Karpas-422 (cell line): ENCODE results near the gene RBL2. TPM values are rescaled to one million over a fixed set of nuclear protein-coding genes. Genes with fewer than 3 reads are reported as not detected.

ENCODE experiments used
- DNase-seq: peaks from one replicate; pipeline ENCODE4 v3.0.0-alpha.2; 2015
- H2AFZ ChIP-seq: fragments of 200-600 bp; sonication (generic); 2 replicates; pipeline ENCODE4 v1.6.1; 2014; ENCODE audit warnings: antibody characterized with exemption, low read length, mixed read lengths
- H3K27ac ChIP-seq: fragments of 200-600 bp; sonication (generic); 2 replicates; pipeline ENCODE4 v1.5.1; 2014; ENCODE audit warnings: mild to moderate bottlenecking, low read length, moderate library complexity
- H3K27me3 ChIP-seq: fragments of 200-600 bp; sonication (generic); 2 replicates; pipeline ENCODE4 v1.6.1; 2014; ENCODE audit warnings: low read length, mixed read lengths
- H3K36me3 ChIP-seq: fragments of 200-600 bp; sonication (generic); 2 replicates; pipeline ENCODE4 v1.6.1; 2014; ENCODE audit warnings: low read length, mixed read lengths; ENCODE audit not compliant: insufficient read depth
- H3K4me1 ChIP-seq: fragments of 200-600 bp; sonication (generic); 2 replicates; pipeline ENCODE4 v1.6.1; 2014; ENCODE audit warnings: mild to moderate bottlenecking, low read length, mixed read lengths
- H3K4me2 ChIP-seq: fragments of 200-600 bp; sonication (generic); 2 replicates; pipeline ENCODE4 v1.6.1; 2014; ENCODE audit warnings: low read length, low read depth, mild to moderate bottlenecking; ENCODE audit not compliant: poor library complexity, severe bottlenecking
- H3K4me3 ChIP-seq: fragments of 200-600 bp; sonication (generic); 2 replicates; pipeline ENCODE4 v1.5.1; 2014; ENCODE audit warnings: mild to moderate bottlenecking, antibody characterized with exemption, low read length, mixed read lengths
- H3K79me2 ChIP-seq: fragments of 200-600 bp; sonication (generic); 2 replicates; pipeline ENCODE4 v1.6.1; 2014; ENCODE audit warnings: mild to moderate bottlenecking, low read length, mixed read lengths
- H3K9ac ChIP-seq: fragments of 200-600 bp; sonication (generic); 2 replicates; pipeline ENCODE4 v1.6.0; 2014; ENCODE audit warnings: low read length
- H3K9me2 ChIP-seq: fragments of 200-600 bp; sonication (generic), shearing (Covaris generic); replicated peaks from 2 replicates; pipeline ENCODE4 v1.6.0; 2014; ENCODE audit warnings: mild to moderate bottlenecking, low read length, moderate library complexity; ENCODE audit not compliant: insufficient read depth
- H3K9me3 ChIP-seq: fragments of 300-700, 200-600 bp; sonication (generic); 2 replicates; pipeline ENCODE4 v1.6.1; 2014; ENCODE audit warnings: low read length, mixed read lengths
- H4K20me1 ChIP-seq: fragments of 200-600 bp; sonication (generic); 2 replicates; pipeline ENCODE4 v1.6.1; 2014; ENCODE audit warnings: mild to moderate bottlenecking, antibody characterized with exemption, low read length, low read depth; ENCODE audit not compliant: insufficient read depth
- total RNA-seq: library from RNA; depleted of rRNA; stranded (reverse); fragments of >200 nt; shearing (Covaris generic); gene quantifications from 2 replicates; pipeline ENCODE4 v1.2.3, GENCODE V29; 2014; ENCODE audit warnings: low replicate concordance

The RBL2 gene
- total RNA-seq, 1 experiment from 2014 or later, result 97.9 TPM

DNA sequence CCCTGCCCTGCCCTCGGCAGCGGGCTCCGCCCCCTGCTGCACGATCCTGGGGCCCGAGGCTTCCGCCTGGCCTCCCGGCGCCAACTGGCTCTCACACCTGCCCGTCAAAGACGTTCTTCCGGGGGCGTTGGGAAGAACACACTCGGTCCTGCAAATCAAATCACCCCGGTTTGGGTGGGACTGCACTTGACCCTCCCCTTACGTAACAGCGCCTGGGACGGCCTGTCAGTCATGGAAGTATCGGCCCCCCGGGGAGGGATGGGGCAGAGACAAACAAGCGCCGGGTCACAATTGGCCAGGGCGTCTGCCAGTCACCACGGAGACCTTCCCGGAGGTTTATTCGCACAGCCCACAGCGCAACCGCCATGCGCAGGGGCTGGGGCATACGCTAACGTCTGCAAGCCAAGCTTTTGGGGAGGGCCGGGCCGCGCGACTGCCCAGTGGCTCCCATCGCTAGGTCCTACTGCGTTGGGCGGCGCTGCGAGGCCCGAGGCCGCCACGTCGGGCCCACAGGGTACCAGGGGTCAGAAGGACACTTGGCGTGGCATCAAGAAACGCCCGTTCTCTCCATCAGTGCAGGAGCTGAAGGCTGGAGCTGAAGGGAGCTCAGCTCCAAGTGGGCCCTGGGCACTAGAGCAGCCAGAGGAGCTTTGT, 69.1 kb downstream of the RBL2 start:
- Histone ChIP-seq H3K79me2 (no peaks in the 10 kb centered on the region), H3K9ac (peak overlapping the region; percentile 93), H3K4me3 (peak overlapping the region; percentile 85), H3K4me1 (peaks cover 24% of the 10 kb centered on the region), H3K9me3 (no peaks in the 10 kb centered on the region), H3K9me2 (no peaks in the 10 kb centered on the region), H3K4me2 (peak overlapping the region; percentile 74), H4K20me1 (no peaks in the 10 kb centered on the region; the same call in 1 of the 2 replicates), H2AFZ (0 out of 2 replicates have a peak overlapping the region, but pooled peaks have one; percentile 73), H3K27me3 (no peaks in the 10 kb centered on the region), H3K27ac (peak overlapping the region; percentile 56), H3K36me3 (no peaks in the 10 kb centered on the region; the same call in 1 of the 2 replicates)
- peak; percentile 100 for DNase-seq

DNA sequence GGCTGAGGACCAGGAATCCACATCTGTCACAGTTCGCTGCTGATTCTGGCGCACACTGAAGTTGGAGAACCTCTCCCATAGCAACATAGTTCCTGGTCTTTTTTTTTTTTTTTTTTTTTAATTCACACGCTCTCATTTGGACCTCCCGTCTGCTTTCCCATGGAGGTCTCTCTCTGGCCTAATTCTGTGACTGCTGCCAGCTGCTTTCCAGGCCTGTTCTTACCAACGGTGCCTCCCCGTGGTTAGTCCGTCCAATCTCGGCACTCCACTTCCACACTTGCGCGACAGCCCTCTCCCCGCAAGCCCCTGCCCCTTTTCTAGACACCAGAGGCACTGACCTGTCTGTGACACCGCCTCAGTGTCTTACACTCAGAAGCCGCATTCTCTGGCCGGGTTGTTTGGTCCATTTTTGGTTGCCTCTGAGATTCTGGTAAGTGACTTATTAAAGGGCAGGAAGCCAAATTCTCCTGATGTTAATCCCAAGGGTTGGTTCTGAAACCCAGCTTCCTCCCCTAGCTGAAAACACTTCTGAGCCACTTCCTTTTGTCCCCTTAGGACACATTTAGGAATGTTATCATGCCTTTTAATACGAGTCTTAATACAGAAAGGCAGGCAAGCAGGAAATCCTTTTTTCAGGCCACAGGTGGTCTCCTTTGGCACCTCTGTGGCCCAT, 69.9 kb downstream of the RBL2 start:
- H3K4me3 ChIP-seq, result peak overlapping the region; percentile 85
- no peak overlapping the region for H2AFZ ChIP-seq
- peak overlapping the region; percentile 56; the same call in 1 of the 2 replicates for H3K27ac ChIP-seq

DNA sequence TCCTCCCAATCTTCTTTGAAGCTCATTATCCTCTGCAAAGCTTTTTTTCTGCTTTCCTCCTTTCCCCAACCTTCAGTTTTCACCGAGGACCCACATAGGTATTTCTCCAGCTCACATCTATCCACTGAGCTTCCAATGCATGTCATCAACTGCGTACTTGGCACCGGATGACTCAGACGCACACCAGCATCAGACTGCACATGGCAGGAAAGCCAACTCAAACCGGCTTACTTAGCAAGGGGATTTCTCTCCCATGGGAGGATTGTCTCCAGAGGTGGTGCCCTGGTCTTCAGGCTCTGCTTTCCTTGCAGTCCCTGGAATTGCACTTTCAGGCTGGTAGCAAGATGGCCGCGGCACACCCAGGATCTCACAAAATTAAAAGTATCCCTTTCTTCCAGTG, 70.4 kb downstream of the RBL2 start:
- no peaks in the 10 kb centered on the region for H3K9me2 ChIP-seq
- H3K27ac ChIP-seq, result no peak overlapping the region
- H3K9ac ChIP-seq, result peak overlapping the region; percentile 93
- no peaks in the 10 kb centered on the region; the same call in 1 of the 2 replicates for H4K20me1 ChIP-seq
- H3K36me3 ChIP-seq, result no peaks in the 10 kb centered on the region
- no peaks in the 10 kb centered on the region for H3K27me3 ChIP-seq
- H3K79me2 ChIP-seq, result no peaks in the 10 kb centered on the region
- H3K4me3 ChIP-seq, result peak overlapping the region; percentile 85; the same call in 1 of the 2 replicates
- H3K9me3 ChIP-seq, result no peaks in the 10 kb centered on the region
- H3K4me1 ChIP-seq, result peaks cover 25% of the 10 kb centered on the region
- DNase-seq, result no peak
- H2AFZ ChIP-seq, result no peak overlapping the region
- peak overlapping the region; percentile 74 for H3K4me2 ChIP-seq

More for the DNA sequence above, 69.9 kb downstream of the RBL2 start:
- peak overlapping the region; percentile 93 for H3K9ac ChIP-seq
- H3K4me1 ChIP-seq, result peaks cover 24% of the 10 kb centered on the region
- no peaks in the 10 kb centered on the region for H3K9me2 ChIP-seq
- H3K36me3 ChIP-seq, result no peaks in the 10 kb centered on the region; the same call in 1 of the 2 replicates
- no peaks in the 10 kb centered on the region for H3K27me3 ChIP-seq
- H3K79me2 ChIP-seq, result no peaks in the 10 kb centered on the region
- H3K9me3 ChIP-seq, result no peaks in the 10 kb centered on the region
- H3K4me2 ChIP-seq, result peak overlapping the region; percentile 74
- peak; percentile 72 for DNase-seq
- H4K20me1 ChIP-seq, result no peaks in the 10 kb centered on the region; the same call in 1 of the 2 replicates

DNA sequence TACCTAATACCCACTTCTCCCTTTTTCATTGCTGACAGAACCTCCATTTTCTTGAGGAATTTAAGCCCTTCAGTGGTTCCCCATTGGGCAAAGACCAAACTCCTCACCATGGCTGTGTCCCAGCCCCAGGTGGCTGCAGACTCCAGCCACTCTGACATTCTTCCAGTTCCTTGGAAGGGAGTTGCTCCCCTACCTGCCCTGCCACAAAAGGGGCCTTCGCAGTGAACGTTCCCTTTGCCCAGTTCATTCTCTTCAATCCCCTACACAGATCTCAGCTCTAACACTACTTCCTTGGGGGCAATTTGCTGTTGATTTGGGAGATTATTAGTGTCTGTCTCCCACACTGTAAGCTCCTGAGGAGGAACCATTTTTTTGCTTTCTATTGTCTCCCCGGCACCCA, 72.0 kb downstream of the RBL2 start:
- H4K20me1 ChIP-seq, result no peaks in the 10 kb centered on the region; the same call in 1 of the 2 replicates
- H2AFZ ChIP-seq, result no peak overlapping the region
- no peak overlapping the region for H3K4me2 ChIP-seq
- H3K79me2 ChIP-seq, result no peaks in the 10 kb centered on the region
- no peak overlapping the region for H3K9ac ChIP-seq
- no peak overlapping the region for H3K27ac ChIP-seq
- peaks cover 33% of the 10 kb centered on the region for H3K4me1 ChIP-seq
- no peaks in the 10 kb centered on the region for H3K9me3 ChIP-seq
- H3K4me3 ChIP-seq, result no peak overlapping the region
- DNase-seq, result no peak
- no peaks in the 10 kb centered on the region for H3K9me2 ChIP-seq
- H3K27me3 ChIP-seq, result no peaks in the 10 kb centered on the region
- no peaks in the 10 kb centered on the region for H3K36me3 ChIP-seq

DNA sequence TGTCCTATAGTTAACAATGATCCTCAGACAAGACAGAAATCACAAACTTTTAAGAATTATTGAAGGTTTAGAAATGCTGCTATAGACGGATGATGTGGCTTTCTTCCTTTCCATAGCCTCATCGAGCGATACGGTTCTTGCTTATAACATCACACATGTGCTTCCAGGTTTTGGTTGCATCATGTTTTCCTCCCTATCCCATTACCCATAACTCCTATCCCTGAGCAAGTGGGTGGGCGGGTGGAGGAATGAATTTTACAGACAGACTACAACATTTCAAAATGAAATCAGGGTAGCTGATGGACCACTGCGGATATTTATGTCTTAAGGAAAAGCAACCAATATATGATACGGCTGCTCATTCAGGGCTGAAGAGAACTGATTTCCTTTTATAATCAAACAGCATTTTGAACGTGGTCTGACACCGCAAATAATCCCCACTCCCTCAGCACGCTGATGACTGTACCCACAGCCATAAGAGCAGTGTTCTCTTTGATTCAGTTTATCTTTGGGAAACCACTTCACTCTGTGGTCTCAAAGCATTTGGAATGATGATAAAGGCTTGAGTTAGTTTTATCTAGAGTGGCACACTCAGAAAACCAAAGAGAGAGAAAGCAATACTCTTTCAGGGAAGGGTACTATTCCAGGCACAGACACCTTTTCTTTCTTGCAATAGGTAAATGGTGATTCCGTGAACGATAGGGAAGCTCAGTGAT, 73.4 kb downstream of the RBL2 start:
- no peaks in the 10 kb centered on the region for H4K20me1 ChIP-seq
- H3K4me2 ChIP-seq, result no peak overlapping the region
- no peaks in the 10 kb centered on the region for H3K36me3 ChIP-seq
- H3K9me2 ChIP-seq, result no peaks in the 10 kb centered on the region
- H3K27ac ChIP-seq, result no peak overlapping the region
- no peak overlapping the region for H3K9ac ChIP-seq
- no peaks in the 10 kb centered on the region for H3K27me3 ChIP-seq
- no peaks in the 10 kb centered on the region for H3K9me3 ChIP-seq
- no peak overlapping the region for H2AFZ ChIP-seq
- no peak for DNase-seq
- peaks cover 22% of the 10 kb centered on the region for H3K4me1 ChIP-seq
- H3K4me3 ChIP-seq, result no peak overlapping the region
- no peaks in the 10 kb centered on the region for H3K79me2 ChIP-seq

DNA sequence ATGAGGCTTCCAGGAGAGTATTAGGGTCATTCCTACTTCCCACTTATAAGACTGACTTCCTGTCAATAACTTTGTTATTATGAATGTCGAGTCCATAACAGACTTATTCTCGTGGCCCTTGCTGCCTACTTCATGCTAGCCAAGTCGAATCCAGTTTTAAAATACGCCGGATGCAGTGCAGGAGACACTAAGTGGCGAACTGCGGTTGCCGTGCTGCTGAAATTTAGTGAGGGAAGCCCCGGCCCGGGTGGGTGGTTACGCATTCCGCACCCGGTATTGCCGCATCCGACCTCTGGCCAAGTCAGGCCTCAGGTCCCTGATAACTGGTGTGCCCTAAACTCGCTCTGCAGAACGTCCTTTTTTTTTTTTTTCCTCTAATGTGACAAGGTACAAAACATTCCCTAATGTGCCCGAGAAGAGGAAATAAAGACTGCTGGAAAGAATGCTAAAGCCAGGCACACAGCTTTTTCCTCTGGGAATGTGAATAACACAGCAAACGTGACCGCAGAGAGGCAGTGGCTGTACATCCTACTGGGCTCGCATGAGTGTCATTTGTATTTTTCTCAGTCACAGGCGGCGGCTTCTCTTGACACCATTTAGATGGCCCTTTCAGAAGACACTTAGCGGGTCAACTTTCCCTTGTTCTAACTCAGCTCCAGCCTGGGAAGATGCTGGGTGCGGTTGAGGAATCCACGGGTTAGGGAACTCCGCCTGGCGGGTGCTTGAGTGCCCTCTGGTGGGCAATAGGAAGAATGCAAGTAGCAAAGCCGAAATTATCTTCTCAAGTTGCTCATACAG, 75.8 kb downstream of the RBL2 start:
- Histone ChIP-seq H3K9me3 (no peaks in the 10 kb centered on the region), H3K79me2 (no peaks in the 10 kb centered on the region), H4K20me1 (no peaks in the 10 kb centered on the region), H3K4me3 (peak overlapping the region; percentile 19; the same call in 1 of the 2 replicates), H3K4me2 (peak overlapping the region; percentile 56), H3K9ac (peak overlapping the region; percentile 14; the same call in 1 of the 2 replicates), H2AFZ (peak overlapping the region; percentile 68), H3K4me1 (peaks cover 13% of the 10 kb centered on the region), H3K27me3 (no peaks in the 10 kb centered on the region), H3K36me3 (no peaks in the 10 kb centered on the region), H3K9me2 (no peaks in the 10 kb centered on the region), H3K27ac (no peak overlapping the region)
- DNase-seq, result peak; percentile 78

DNA sequence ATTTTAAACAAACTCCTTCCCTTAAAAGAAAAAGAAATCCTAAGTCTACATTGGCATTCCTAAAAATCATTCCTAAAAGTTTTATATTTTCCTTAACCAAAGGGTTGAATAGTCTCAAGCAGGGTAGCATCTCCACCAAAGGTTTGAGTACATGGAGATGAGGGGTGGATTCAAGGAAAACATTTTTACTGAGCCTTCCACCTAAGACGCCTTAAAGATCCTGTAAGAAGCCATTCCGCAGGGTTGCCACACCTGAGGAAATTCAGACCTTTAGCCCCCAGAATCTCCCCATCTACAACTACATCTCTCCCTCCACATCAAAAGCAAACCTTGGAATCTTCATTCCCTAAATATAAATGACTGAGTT, 76.4 kb downstream of the RBL2 start:
- Histone ChIP-seq H3K79me2 (no peaks in the 10 kb centered on the region), H2AFZ (no peak overlapping the region), H3K27ac (no peak overlapping the region), H3K4me2 (no peak overlapping the region), H3K9me3 (no peaks in the 10 kb centered on the region), H4K20me1 (no peaks in the 10 kb centered on the region), H3K4me1 (peaks cover 13% of the 10 kb centered on the region), H3K9me2 (no peaks in the 10 kb centered on the region), H3K9ac (no peak overlapping the region), H3K36me3 (no peaks in the 10 kb centered on the region), H3K27me3 (no peaks in the 10 kb centered on the region), H3K4me3 (no peak overlapping the region)
- DNase-seq, result no peak
